ENCODE results near the gene ABCA9.
A peak's percentile ranks its signal among the peaks of the same experiment; 100 is the strongest.

Gene ABCA9

GRCh38 chr17:69064476-69064875, 3.7 kb upstream of the ABCA9 start:
- DNase-seq: no peak

DNA sequence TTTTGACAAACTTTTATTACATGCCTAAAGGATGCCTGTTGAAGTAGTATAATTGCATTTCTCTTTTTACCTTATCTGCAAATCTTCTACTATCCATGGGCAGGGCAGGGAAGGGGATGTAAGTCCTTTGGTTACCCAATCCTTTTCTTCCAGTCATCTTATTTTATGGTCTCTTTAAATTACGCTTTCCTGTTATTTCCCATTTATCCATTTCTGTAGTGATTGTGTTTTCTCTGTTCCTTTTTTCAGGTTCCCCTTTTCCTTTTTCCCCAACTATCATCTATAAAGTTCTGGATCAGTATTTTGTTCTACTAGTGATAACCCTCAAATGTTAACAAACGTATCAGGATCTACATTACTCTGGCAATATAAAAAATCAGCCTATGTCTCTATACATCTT, 3.3 kb upstream of the ABCA9 start:
- DNase-seq: no peak

- DNase-seq: no peak
Measured at GRCh38 chr17:69062860-69063581, 2.3 kb upstream of the ABCA9 start.

DNA sequence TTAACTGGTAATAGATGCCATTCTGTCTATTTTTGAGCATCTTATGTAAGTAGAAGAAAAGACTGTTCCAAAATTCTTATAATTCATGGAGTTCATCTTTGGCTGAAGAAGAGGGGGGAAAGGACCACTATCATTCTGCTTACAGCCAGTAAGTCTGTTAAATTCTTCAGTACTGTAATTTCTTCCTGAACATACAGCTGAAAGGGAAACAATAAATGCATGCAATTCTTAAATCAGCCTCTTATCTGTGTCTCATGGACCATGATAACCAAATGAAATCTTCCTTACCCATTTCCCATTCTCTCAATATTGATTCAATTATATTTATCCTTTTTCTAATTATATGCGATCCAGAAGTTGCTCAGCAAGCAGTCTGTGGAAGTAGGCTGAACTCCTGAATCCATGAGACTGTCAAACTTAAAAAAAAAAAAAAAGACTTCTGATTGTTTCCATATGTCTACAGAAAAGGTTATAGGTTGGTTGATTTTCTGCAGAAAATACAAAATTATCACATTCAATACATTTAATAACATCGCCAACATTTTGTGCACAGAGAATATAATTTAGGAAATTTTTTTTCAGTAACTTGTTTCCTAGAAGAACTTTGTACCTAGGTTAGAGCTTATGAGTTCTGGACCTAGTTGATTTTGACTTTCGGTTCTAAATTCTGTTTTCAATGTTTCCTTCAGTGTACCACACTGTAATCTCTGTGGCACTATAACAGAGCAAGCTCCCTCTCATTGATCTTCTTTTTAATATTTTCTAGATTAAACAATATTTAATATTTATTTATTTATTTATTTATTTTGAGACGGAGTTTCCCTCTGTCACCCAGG, 1.2 kb upstream of the ABCA9 start:
- no peak for DNase-seq

DNA sequence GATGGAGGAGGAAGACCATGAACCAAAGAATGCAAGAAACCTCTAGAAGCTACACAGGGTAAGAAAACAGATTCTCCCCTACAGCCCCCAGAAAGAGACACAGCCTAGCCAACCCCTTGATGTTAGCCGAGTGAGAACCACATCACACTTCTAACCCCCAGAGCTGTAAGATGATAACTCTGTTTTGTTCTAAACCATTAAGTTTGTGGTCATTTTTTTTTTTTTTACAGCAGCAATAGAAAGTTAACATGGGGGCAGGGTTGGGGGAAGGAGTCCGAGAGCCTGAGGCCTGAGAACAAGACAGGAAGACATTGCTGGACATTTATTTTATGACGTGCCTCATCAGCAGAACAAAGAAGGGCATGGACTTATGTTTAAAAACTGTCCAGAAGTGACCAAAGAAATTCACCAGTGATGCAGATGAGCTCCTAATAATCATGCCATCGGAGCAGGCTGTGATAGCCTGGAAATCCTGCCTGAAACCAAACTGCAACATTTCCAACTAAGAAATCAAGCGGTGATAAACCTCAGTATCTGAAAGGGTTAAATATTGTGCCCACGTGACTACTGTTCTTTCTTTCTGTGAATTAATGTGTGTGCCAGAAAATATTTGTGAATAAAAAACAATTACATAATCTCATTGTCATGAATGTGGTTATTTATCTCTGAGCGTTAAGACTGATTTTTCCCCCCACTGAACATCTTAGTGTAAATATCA, 1.1 kb downstream of the ABCA9 start:
- DNase-seq: no peak

DNA sequence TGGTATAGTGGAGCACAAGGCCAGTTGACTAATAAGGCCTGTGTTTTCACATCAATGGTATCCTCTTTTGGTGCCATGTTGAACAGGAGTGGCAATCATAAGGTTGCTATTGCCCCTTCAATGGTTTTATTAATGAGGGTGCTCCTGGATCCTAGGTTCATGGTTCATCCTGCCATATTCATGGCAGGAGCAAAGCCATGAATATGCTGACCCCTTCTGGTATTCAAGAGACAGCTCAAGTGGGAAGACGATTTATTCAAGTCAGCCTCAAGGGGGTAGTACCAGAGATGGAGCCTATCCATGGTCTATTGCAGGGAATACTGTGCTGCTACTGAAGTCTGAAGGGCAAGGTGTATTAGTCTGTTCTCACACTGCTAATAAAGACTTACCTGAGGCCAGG, 2.6 kb downstream of the ABCA9 start:
- peak in 1 of 2 experiments; percentile 14 for DNase-seq

DNA sequence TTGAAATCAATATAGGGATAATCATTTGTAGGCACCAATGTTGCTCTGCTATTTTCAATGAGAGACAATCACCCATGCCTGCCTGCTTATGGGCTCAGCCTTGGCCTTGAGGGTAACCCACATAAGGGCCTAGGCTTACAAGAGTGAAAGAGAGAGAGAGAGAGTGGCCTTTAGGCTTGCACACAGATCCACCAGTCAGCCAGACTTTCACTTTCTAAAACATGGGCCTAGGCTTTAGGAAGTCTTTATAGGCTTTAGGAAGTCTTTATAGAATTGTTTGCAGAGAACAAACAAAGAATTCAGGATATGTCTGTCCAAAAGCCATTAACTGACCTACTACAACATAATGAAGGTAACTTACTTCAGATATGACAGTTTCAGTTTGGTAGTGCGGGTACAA, 3.4 kb downstream of the ABCA9 start:
- DNase-seq: no peak

GRCh38 chr17:69056179-69056823, 4.4 kb downstream of the ABCA9 start:
- DNase-seq: no peak

GRCh38 chr17:69055334-69055733, 5.4 kb downstream of the ABCA9 start:
- DNase-seq: no peak

DNA sequence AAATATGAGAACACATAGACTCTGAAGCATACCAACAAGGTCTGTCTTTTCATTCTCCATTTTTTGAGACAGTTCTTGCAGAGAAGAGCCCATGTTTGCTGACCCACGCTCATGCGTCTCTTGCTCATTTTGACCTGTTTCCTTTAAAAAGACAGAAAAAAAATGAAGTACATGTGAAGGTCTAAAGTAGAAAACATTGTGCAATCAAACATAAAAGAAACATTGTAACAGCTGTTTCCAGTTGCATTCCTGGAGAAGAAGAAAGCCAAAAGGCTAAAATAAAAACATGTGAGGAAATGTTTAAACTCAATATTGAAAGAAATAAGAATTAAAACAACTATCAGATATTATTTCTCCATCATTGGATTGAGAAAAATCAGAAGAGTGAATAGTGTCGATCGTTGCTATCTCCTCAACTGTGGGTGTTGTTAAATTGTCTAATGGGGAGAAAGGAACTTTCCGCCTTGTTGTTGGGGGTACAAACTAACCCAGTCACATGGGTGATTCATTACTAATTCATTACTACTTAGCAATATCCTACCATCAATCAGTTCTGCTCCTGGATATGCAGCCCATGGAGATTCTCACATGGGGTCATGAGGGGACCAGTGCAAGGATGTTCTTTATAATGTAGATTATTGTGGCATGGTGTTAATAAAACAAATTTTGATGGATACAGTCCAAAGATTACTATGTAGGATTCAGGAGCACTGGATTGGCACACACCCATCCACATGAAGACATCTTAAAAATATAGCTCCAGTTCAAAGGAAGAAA, 9.5 kb downstream of the ABCA9 start:
- no peak for DNase-seq

DNA sequence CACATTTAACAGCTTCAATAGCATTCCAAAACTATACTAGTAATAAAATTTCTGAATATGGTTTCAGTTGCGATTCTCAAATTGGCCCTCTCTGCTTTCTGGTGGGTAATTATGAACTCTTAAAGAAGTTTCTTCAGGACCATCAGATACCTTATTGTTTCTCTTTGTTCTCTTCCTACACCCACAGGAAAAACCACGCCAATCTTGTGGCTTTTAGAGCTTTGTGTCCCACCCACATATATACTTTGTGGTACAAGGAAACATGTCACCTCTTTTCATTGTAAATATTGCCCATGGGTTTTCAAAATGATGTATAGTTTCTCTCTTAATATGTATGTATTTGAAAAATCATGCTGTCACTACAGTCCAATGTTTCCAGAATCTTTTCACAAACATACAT, 12.1 kb downstream of the ABCA9 start:
- no peak for DNase-seq

DNA sequence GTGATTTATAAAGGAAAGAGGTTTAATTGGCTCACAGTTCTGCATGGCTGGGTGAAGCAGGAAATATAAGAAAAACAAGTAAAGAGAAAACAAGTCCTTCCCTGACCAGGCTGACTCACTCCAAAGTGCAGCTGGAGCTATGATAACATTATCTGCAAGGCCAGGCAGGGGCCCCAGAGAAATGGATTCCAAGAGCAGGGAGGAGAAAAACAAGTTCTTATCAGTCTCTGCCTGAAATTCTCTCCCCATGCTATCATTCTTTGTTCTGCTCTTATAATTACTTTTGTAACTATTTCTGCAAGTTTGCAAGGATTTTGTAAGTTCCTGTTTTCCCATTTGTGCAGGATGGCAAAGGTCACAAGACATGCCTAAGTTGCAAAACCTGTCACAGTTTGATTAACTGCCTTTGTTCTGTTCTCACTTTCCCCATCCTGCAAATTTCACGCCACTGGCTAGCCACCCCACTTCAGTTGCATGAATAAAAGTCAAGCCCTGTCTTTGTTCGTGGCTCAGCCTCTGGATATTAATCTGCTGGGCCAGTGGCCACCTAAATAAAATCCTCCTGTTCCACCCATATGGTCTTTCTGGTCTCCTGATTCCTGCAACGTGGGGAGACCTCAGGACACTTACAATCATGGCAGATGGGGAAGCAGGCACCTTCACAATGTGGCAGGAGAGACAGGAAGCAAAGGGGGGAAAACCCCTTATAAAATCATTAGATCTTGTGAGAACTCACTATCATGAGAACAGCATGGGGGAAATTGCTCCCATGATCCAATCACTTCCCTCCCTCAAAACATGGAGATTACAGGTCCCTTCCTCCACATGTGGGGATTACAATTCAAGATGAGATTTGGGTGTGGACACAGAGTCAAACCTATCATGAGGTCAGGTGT, 13.1 kb downstream of the ABCA9 start:
- DNase-seq: no peak

- no peak for DNase-seq
Measured at GRCh38 chr17:69046121-69046807, 14.5 kb downstream of the ABCA9 start.

- no peak for DNase-seq
Measured at GRCh38 chr17:69045646-69046045, 15.1 kb downstream of the ABCA9 start.

- DNase-seq: no peak
Measured at GRCh38 chr17:69044371-69044770, 16.4 kb downstream of the ABCA9 start.

GRCh38 chr17:69043098-69043734, 17.5 kb downstream of the ABCA9 start:
- no peak for DNase-seq

GRCh38 chr17:69042308-69042707, 18.4 kb downstream of the ABCA9 start:
- no peak for DNase-seq

GRCh38 chr17:69031839-69032238, 28.9 kb downstream of the ABCA9 start:
- no peak for DNase-seq

GRCh38 chr17:69030169-69030568, 30.6 kb downstream of the ABCA9 start:
- DNase-seq: no peak

DNA sequence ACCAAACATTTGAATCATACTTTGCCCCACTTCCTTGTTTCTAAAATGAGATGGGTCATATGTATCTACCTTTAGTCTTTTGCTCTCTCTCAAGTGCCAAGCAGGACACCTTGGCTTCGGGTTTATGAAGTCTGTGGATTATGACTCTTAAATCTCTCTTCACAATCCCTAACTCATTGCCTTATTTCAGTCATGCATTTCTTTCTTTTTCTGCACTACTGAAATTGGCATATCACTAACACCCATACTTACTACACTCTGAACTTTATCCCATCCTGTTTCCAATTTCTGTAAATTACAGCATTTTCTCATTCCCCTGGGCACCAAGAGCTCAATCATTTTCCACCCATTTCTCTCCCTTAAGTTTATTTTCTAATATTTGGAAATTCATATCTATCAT, 42.0 kb downstream of the ABCA9 start:
- no peak for DNase-seq
